Epithelial cell of esophagus (primary cell): ENCODE results near the gene CITED1.
"Not testable (repeated sequence)": the region's sequence is repeated elsewhere in the genome, so short reads cannot be mapped to it uniquely, and the experiment has no call there.

ENCODE experiments used
- DNase-seq: peaks from one replicate; pipeline ENCODE4 v3.0.0; 2010; ENCODE audit warnings: low read depth
- H3K4me3 ChIP-seq: 2 replicates; pipeline ENCODE4 v1.5.1; 2011; ENCODE audit warnings: mild to moderate bottlenecking, low read length, control low read depth
- TF ChIP-seq, protein P1 (sequence below): IDR thresholded peaks from 2 replicates; pipeline ENCODE4 v1.5.1; 2011; ENCODE audit warnings: low read depth, mild to moderate bottlenecking, low read length, control low read depth, inconsistent platforms; ENCODE audit not compliant: insufficient read depth; ENCODE audit errors: missing control alignments

The CITED1 gene

GRCh38 chrX:72346302-72346949 lies 40.7 kb upstream of the CITED1 start:
- TF ChIP-seq, protein P1, sequence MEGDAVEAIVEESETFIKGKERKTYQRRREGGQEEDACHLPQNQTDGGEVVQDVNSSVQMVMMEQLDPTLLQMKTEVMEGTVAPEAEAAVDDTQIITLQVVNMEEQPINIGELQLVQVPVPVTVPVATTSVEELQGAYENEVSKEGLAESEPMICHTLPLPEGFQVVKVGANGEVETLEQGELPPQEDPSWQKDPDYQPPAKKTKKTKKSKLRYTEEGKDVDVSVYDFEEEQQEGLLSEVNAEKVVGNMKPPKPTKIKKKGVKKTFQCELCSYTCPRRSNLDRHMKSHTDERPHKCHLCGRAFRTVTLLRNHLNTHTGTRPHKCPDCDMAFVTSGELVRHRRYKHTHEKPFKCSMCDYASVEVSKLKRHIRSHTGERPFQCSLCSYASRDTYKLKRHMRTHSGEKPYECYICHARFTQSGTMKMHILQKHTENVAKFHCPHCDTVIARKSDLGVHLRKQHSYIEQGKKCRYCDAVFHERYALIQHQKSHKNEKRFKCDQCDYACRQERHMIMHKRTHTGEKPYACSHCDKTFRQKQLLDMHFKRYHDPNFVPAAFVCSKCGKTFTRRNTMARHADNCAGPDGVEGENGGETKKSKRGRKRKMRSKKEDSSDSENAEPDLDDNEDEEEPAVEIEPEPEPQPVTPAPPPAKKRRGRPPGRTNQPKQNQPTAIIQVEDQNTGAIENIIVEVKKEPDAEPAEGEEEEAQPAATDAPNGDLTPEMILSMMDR: no peak
- DNase-seq: no peak
- H3K4me3 ChIP-seq: no peak overlapping the region

GRCh38 chrX:72340626-72341025 lies 34.9 kb upstream of the CITED1 start:
- TF ChIP-seq, protein P1: no peak
- DNase-seq: no peak
- no peak overlapping the region for H3K4me3 ChIP-seq

DNA sequence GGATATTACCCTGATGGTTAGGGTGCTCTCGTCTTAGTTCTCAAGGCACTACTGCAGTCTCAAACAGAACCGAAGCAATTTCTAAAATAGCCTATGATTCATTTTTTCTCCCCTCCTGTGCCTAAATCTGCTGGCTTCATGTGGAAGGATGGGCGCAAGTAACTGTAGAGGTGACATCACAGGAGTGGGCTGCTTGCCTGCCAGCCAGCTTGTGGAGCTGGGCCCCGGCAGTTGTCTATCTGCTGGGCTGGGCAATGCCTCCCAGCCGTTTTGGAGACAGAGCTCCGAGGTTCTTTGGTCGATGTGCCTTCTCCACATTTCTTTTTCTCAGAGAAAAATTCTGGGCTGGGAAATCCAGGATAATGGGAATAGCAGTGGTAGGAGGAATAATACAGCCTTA lies 34.3 kb upstream of the CITED1 start:
- no peak for DNase-seq
- TF ChIP-seq, protein P1: no peak
- no peak overlapping the region for H3K4me3 ChIP-seq

GRCh38 chrX:72330131-72330530 lies 24.4 kb upstream of the CITED1 start:
- no peak overlapping the region for H3K4me3 ChIP-seq
- TF ChIP-seq, protein P1: no peak
- no peak for DNase-seq

DNA sequence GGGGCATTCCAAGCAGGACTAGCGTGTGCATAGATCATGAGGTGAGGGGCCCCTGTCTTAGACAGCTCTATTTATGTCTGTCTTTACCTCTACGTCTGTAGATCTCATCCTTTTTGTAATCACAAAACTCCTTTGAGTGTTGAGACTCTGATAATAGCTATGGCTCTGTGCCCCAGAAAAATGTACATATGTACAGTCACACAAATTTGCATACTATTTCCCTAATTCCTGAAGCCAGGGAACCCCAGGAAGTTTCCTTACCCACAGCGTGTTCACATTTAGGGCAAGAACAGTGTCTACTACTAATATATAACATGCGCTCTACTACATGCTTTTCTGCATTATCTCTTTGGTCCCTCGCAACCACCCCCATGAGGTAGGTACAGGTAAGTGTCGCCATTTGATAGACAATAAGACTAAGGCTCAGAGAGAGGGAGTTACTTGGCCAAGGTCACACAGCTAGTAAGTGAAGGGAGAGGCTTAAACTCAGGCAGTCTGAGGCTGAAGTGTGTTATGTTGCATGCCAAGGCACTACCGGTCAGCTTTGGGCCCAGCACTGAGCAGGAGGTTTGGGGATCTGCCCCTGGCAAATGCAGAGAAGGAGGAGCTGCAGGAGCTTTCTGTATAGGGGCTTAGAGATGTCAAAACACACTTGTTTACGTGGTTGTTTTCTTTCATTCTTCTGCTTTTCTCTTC lies 21.0 kb upstream of the CITED1 start:
- TF ChIP-seq, protein P1: no peak
- H3K4me3 ChIP-seq: no peak overlapping the region
- DNase-seq: no peak

DNA sequence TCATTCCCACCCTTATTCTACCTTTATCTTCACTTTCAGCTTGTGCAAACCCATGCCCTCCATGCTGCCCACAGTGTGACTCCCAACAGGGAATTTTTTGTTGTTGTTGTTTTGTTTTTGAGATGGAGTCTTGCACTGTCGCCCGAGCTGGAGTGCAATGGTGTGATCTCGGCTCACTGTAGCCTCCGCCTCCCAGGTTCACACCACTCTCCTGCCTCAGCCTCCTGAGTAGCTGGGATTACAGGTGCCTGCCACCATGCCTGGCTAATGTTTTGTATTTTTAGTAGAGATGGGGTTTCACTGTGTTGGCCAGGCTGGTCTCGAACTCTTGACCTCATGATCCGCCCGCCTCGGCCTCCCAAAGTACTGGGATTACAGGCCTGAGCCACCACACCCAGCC lies 13.9 kb upstream of the CITED1 start:
- H3K4me3 ChIP-seq, DNase-seq: not testable (repeated sequence)

DNA sequence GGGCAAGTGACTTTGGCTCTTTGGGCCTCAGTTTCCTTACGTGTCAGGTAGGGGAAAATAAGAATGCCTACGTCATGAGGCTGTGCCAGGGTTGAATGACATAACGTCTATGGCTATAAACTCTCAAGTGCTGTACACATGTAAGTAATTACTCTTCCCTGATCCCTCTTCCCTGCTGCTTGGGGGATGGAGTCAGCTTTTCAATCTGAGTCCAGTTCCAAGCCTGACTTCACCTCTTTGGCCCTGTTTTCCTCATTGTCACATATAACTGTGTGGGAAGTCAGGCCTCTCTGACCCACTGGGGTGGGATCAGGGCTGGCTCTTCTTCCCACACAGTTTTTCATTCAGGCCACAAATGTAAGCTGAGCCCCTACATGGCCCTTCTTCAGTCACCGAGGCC lies 11.4 kb upstream of the CITED1 start:
- no peak for DNase-seq
- TF ChIP-seq, protein P1: no peak

More for the DNA sequence above, 11.4 kb upstream of the CITED1 start:
- no peak overlapping the region for H3K4me3 ChIP-seq
